HFFc6 (cell line): ENCODE measurements around the gene ANKK1. TPM values are rescaled to one million over a fixed set of nuclear protein-coding genes. Genes with fewer than 3 reads are reported as not detected.

ENCODE experiments used
- DNase-seq: peaks from one replicate; pipeline ENCODE4 v3.0.0-alpha.2; 2018
- H3K27ac Mint-ChIP-seq: 2 replicates; pipeline ENCODE4 v1.8.0; 2020; ENCODE audit warnings: mild to moderate bottlenecking, mixed read lengths
- H3K27me3 Mint-ChIP-seq: 2 replicates; pipeline ENCODE4 v1.8.0; 2021; ENCODE audit warnings: mild to moderate bottlenecking, moderate library complexity, mixed read lengths; ENCODE audit not compliant: insufficient read depth
- H3K36me3 Mint-ChIP-seq: 2 replicates; pipeline ENCODE4 v1.8.0; 2021; ENCODE audit warnings: low read depth, mixed read lengths
- H3K4me1 Mint-ChIP-seq: 2 replicates; pipeline ENCODE4 v1.8.0; 2020; ENCODE audit warnings: low read depth, mixed read lengths
- H3K4me3 Mint-ChIP-seq: 2 replicates; pipeline ENCODE4 v1.8.0; 2020; ENCODE audit warnings: mild to moderate bottlenecking, moderate library complexity, mixed read lengths
- H3K9me3 Mint-ChIP-seq: 2 replicates; pipeline ENCODE4 v1.8.0; 2020; ENCODE audit warnings: mild to moderate bottlenecking, mixed read lengths
- total RNA-seq, 6 experiments: library from RNA; stranded (reverse); fragmentation: NEBNext Ultra II Directional; extraction: Animal tissue kit (Norgen Biotek cat#: 25700); gene quantifications; 2 replicates in 1 of 6; 3 replicates in 5 of 6; pipeline ENCODE4 v1.2.3, GENCODE V29; 2021
- TF ChIP-seq, protein P1 (sequence below): fragments of 200-600 bp; sonication (generic); IDR thresholded peaks from 2 replicates; pipeline ENCODE4 v1.5.0; 2021; ENCODE audit warnings: antibody characterized with exemption, mild to moderate bottlenecking

The ANKK1 gene
- total RNA-seq, 6 experiments from 2014 or later, result not detected

DNA sequence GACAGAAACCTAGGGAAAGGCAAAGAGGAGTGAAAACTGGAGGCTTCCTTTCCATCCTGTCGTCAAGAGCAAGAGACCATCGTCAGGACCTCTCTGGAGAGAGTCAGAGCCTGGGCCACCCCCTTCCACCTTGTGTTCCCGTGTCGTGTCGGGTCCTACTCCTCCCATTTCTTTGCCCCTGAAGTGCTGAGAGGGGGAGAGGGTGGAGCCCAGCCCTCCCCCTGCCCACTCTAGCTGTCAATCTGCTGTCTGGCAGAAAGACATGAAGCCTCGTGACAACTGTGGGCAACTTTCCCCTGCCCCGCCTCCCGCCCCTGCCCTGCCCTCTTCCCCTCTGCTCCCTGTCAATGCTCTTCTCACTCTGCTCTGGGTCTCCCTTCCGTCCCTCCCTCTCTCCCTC is 20.6 kb downstream of the ANKK1 start:
- no peak for DNase-seq
- no peaks in the 10 kb centered on the region for H3K36me3 Mint-ChIP-seq
- no peak overlapping the region for H3K4me3 Mint-ChIP-seq
- peaks cover 4% of the 10 kb centered on the region for H3K27me3 Mint-ChIP-seq
- H3K27ac Mint-ChIP-seq, result no peak overlapping the region
- H3K4me1 Mint-ChIP-seq, result no peaks in the 10 kb centered on the region
- no peaks in the 10 kb centered on the region for H3K9me3 Mint-ChIP-seq
- TF ChIP-seq, protein P1, sequence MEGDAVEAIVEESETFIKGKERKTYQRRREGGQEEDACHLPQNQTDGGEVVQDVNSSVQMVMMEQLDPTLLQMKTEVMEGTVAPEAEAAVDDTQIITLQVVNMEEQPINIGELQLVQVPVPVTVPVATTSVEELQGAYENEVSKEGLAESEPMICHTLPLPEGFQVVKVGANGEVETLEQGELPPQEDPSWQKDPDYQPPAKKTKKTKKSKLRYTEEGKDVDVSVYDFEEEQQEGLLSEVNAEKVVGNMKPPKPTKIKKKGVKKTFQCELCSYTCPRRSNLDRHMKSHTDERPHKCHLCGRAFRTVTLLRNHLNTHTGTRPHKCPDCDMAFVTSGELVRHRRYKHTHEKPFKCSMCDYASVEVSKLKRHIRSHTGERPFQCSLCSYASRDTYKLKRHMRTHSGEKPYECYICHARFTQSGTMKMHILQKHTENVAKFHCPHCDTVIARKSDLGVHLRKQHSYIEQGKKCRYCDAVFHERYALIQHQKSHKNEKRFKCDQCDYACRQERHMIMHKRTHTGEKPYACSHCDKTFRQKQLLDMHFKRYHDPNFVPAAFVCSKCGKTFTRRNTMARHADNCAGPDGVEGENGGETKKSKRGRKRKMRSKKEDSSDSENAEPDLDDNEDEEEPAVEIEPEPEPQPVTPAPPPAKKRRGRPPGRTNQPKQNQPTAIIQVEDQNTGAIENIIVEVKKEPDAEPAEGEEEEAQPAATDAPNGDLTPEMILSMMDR, result no peak

DNA sequence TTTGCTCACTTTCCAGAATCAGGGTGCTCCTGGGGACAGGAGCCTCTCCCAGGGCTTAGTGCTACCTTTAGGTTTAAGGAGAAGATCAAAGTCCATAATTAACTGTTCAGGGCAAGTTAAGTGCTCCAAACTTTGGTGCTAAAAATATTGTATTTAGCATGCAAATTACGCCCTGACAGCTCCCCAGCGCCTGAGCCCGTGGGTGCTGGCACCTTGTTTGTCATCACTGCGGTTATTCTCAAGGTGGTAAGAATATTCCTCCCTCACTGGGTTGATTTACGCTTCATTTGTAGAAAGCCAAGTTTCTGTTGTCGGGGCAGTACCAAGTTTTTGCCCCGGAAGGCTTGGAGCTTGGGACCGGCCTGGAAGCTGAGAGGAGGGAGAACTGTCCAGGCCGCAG is 21.3 kb downstream of the ANKK1 start:
- Mint-ChIP-seq H3K9me3 (no peaks in the 10 kb centered on the region), H3K27me3 (peaks cover 4% of the 10 kb centered on the region), H3K27ac (no peak overlapping the region), H3K36me3 (no peaks in the 10 kb centered on the region), H3K4me3 (no peak overlapping the region), H3K4me1 (no peaks in the 10 kb centered on the region)
- DNase-seq, result no peak
- TF ChIP-seq, protein P1, result no peak

DNA sequence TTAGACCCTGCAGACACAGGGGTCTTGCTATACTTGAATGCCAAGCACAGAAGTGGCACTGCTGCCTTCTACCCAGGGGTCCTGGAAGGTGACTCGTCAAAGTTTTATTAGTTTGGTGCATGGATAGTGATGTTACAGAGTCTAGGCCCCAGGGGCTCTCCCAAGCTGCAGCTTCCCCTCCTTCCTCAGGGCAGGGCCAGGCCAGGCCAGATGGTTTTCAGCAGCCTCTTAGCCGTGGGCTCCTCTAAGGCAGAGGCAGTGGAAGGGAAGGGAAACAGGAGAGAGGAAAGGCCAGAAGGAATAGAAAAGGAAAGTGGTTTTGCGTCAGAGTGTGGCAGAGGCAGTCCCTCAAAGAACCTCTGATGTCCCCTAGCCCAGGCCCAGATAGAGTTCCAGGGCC is 21.9 kb downstream of the ANKK1 start:
- H3K27me3 Mint-ChIP-seq, result peaks cover 4% of the 10 kb centered on the region
- H3K27ac Mint-ChIP-seq, result no peak overlapping the region
- no peak for DNase-seq
- no peak overlapping the region for H3K4me3 Mint-ChIP-seq
- H3K9me3 Mint-ChIP-seq, result no peaks in the 10 kb centered on the region
- TF ChIP-seq, protein P1, result no peak
- H3K4me1 Mint-ChIP-seq, result no peaks in the 10 kb centered on the region
- H3K36me3 Mint-ChIP-seq, result no peaks in the 10 kb centered on the region

DNA sequence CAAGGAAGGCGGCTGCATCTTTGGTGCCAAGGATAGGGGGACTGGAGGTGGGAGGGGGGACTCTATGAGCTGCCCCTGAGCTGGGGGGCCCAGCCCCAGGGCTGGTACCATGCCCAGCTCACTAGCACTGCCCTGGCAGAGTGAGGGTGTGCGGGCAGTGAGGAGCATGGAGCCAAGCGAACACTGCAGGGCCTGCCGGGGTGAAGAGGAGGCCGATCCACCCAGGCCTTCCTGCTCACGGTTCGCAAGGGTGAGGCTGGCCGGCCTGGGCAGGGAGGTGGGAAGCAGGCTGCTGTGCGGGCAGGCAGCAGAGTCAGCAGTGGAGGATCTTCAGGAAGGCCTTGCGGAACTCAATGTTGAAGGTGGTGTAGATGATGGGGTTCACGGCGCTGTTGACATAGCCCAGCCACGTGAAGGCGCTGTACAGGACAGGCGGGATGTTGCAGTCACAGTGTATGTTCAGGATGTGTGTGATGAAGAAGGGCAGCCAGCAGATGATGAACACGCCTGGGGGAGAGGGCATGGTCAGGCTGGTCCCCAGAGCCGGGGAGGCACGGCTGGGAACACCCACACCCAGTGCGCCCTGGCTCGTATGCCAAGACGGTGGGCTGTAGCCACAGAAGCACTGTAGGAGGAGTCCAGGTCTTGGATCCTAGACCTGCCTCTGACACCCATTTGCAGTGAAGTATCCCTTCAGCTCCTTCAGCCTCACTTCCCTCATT is 23.0 kb downstream of the ANKK1 start:
- no peak for DNase-seq
- Mint-ChIP-seq H3K27ac (no peak overlapping the region), H3K27me3 (peaks cover 5% of the 10 kb centered on the region; the same call in 1 of the 2 replicates), H3K36me3 (no peaks in the 10 kb centered on the region), H3K4me1 (no peaks in the 10 kb centered on the region), H3K4me3 (no peak overlapping the region), H3K9me3 (no peaks in the 10 kb centered on the region)
- TF ChIP-seq, protein P1, result no peak

DNA sequence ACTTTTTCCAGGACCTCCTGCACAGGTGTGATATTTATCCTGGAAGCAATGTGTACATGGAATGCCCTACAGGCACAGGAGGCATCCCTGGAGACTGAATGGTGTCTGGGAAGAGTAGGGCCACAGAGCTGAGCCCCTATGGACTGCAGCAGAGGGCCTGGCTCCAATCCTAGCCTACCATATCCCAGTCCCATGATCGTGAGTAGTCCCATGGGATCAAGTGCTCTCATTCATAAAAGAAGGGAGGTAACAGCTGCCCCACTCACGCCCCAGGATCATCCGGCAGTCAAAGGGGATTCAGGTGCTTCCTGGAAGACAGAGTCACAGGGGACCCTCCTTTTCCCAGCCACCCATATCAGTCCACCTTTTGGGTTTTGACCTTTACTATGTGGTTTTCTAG is 24.0 kb downstream of the ANKK1 start:
- no peaks in the 10 kb centered on the region for H3K9me3 Mint-ChIP-seq
- no peaks in the 10 kb centered on the region for H3K36me3 Mint-ChIP-seq
- DNase-seq, result no peak
- TF ChIP-seq, protein P1, result no peak
- H3K27me3 Mint-ChIP-seq, result peaks cover 5% of the 10 kb centered on the region; the same call in 1 of the 2 replicates
- no peak overlapping the region for H3K27ac Mint-ChIP-seq
- no peaks in the 10 kb centered on the region for H3K4me1 Mint-ChIP-seq
- no peak overlapping the region for H3K4me3 Mint-ChIP-seq
